Pons (tissue), 1 donor: ENCODE results near the gene GNB3.
A peak's percentile ranks its signal among the peaks of the same experiment; 100 is the strongest.

Experiments used
- DNase-seq: peaks from one replicate; pipeline ENCODE4 v3.0.0-alpha.2; 2016; ENCODE audit warnings: low spot score

GNB3 gene

DNA sequence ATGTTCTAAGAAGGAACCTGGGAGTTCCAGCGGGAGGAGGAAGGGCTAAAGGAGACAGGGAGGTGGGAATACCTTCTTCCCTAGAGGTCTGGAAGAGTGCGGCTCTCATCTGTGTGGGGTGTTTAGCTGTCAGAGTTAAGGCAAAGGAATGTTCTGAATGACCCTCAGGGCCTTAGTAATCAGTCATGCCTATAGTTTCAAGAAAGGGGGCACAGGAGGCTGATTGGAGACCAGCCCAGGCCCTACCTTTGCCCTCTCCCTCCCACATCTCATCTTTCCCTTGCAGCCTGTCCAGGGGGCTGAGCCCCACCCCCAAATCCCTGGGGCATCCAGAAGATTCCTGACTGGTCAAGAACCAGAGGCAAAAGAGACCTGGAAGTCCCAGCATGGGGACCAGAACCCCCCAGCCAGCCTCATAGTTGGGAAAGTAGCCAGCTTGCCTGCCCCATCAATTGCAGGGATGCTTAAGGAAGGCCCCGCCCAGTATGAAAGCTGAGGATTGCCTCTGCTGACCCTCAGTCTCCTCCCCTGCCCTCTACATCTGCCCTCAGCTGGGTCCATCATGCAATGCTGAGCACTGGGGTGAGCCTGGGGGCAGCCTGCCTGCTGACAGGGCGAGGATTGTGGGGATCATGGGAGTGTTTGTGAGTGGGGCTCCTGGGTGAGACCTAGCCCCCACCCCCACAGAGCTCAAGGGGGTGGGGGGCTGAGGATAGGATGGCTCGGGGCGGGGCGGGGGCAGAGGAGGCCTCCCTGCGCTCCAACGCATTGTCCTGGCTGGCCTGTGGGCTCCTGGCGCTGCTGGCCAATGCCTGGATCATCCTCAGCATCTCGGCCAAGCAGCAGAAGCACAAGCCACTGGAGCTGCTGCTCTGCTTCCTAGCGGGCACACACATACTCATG, 17.3 kb upstream of the GNB3 start:
- DNase-seq, result no peak

DNA sequence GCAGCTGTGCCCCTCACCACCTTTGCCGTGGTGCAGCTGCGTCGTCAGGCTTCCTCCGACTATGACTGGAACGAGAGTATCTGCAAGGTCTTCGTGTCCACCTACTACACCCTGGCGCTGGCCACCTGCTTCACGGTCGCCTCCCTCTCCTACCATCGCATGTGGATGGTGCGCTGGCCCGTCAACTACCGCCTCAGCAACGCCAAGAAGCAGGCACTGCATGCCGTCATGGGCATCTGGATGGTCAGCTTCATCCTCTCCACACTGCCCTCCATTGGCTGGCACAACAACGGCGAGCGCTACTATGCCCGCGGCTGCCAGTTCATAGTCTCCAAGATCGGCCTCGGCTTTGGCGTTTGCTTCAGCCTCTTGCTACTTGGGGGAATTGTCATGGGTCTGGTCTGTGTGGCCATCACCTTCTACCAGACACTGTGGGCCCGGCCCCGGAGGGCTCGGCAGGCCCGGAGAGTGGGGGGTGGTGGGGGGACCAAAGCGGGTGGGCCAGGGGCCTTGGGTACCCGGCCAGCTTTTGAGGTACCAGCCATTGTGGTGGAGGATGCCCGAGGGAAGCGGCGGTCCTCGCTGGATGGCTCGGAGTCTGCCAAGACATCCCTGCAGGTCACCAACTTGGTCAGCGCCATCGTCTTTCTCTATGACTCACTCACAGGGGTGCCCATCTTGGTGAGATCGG, 16.5 kb upstream of the GNB3 start:
- DNase-seq, result no peak

- DNase-seq, result no peak
These were observed 15.8 kb upstream of the GNB3 start for GRCh38 chr12:6824901-6825381.

DNA sequence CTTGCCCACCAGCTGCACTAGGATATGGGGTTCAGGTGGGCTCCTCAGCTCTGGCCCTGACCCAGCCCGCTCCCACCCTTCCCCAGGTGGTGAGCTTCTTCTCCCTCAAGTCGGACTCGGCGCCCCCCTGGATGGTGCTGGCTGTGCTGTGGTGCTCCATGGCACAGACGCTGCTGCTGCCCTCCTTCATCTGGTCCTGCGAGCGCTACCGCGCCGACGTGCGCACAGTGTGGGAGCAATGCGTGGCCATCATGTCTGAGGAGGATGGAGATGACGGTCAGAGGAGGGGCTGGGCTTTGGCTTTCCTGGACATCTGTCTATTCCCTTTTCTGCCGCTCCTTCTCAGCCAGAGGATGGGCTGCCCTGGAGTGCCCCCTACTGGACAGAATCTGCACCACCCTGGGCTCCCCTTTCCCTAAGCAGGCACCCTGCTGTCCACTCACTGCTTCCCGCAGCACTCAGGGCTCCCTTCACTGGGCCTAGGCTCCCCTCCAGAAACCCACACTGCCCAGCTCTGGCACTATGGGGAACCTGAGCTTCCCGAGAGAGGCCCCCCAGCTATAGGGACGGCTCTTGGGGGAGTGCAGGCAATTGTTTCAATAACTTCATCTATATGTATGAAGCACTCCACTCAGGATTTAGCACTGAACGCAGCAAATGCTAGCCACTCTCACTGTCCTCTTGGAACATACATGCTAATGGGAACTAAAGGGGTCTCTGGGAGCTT, 15.2 kb upstream of the GNB3 start:
- DNase-seq, result peak; percentile 77

- DNase-seq, result no peak
These were observed 14.5 kb upstream of the GNB3 start for GRCh38 chr12:6826125-6826733.

GRCh38 chr12:6826734-6827436, 13.8 kb upstream of the GNB3 start:
- no peak for DNase-seq

DNA sequence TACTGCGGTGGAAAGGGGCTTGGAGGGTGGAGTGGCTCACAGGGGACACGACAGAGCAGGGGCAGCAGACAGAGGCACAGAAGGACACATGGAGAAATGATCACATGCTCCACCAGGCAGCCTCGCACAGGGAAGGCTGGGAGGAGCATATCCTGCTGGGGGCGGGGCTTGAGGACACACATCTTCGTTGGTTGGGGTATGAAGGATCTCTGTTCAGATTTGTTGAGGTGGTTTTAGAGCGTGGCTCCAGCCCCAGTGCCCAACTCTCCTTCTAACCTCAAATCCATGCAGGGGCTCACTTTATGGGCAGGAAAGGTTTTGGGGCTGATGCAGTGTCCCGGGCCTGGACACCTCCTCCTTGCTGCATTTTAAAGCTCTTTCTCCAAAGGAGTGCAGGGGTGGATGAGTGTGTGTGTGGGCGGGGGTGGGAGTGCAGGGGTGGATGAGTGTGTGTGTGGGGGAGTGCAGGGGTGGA, 13.3 kb upstream of the GNB3 start:
- DNase-seq, result peak; percentile 63

- no peak for DNase-seq
These were observed 12.5 kb upstream of the GNB3 start, which contains the start of gene P3H3 for GRCh38 chr12:6827982-6828780. P3H3 (plus strand) TSS chr12:6828407; CDS start chr12:6828441, 34 bp downstream.

DNA sequence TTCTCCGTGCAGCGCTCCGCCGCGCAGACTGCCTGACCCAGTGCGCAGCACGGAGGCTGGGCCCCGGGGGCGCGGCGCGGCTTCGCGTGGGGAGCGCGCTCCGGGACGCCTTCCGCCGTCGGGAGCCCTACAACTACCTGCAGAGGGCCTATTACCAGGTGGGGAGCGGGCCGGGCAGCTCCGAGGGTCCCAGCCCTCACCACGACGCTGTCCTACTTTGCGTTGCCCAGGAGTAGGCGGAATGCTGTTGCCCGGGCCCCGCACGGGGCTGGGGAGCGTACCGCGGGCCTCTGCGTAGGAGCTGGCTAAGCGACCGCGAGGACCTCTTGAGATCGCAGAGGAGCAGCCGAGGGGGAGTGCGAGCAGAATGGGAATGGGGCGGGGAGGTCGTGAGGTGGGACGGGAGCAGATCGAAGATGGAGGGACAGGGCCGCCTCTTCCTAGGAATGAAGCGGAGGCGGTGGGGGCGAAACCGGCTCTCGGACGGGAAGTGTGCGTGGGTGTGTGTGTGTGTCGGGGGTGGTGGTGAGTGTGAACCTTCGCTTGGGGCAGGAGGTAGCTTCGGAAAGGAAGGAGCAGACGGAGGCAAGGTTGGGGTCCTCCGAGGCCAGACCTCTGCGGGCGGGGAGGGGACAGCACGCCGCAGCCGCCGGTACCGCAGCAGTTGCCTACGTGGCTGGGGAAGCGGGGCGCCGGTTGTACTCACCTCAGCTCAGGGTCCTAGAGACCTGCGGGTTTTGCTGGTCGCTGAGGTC, 11.8 kb upstream of the GNB3 start:
- DNase-seq, result no peak

GRCh38 chr12:6829536-6830220, 11.0 kb upstream of the GNB3 start:
- DNase-seq, result no peak

DNA sequence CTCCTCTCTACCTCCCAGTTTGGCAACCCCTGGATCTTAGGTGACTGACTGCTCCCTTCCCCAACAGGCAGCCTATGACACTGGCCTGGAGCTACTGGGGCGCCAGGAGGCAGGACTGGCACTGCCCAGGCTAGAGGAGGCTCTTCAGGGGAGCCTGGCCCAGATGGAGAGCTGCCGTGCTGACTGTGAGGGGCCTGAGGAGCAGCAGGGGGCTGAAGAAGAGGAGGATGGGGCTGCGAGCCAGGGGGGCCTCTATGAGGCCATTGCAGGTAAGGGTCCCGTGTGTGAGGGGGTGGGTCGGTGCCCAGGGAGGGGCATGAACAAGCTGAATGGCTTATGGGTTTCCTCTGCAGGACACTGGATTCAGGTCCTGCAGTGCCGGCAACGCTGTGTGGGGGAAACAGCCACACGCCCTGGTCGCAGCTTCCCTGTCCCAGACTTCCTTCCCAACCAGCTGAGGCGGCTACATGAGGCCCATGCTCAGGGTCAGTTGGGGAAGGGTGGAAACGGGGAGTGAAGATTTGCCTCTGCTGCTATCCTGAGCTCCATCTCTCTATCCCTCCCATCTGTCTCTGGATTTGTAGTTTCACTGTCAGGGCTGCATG, 10.3 kb upstream of the GNB3 start:
- no peak for DNase-seq

DNA sequence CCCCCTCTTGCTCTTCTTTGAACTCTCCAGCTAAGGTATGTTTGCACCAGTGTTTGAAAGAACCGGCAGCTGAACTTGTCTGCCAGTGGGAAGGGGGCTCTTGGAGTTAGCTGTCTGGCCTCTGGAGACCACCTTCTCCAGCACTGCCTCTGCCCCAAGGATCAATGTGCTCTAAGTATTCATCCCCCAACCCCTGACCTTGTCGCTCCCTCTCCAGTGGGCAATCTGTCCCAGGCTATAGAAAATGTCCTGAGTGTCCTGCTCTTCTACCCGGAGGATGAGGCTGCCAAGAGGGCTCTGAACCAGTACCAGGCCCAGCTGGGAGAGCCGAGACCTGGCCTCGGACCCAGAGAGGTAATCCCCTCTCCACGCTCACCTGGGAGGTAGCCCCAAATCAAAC, 9.7 kb upstream of the GNB3 start:
- DNase-seq, result no peak

- no peak for DNase-seq
These were observed 9.2 kb upstream of the GNB3 start for GRCh38 chr12:6831450-6831995.

DNA sequence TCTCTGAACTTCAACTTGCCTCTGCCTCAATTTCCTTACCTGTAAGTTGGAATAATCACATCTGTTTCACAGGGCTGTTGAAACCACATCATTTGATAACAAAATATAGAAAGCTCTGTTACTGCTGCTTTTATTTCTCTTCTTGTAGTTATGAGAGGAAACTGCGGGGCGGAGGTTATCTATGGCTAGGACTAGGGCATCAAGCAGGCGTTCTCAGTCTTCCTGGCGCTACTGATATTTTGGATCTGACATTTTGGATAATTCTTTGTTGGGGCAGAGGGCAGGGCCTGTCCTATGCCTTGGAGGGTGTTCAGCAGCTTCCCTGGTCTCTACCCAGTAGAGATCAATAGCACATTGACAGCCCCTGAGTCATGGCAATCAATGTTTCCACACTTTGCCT, 8.6 kb upstream of the GNB3 start:
- DNase-seq, result no peak

GRCh38 chr12:6833189-6833890, 7.4 kb upstream of the GNB3 start:
- no peak for DNase-seq

DNA sequence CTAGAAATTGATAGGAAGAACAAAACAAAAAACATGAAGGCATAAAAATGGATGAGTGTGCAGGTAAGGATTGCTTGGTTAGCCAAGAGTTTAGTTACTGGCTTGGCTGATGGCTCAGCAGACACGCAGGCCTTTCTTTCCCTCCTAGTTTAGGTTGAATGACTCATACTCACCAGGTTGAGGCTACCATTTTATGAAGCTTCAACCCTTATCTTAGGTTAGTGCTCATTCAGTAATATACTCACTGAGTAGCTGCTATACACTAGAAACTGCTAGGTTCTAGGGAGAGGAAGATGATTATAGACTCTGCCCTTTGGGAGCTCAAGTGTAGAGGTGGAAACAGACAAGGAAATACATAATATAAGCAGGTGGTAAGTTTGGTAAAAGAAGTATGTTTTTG, 6.5 kb upstream of the GNB3 start:
- no peak for DNase-seq

- no peak for DNase-seq
These were observed 5.9 kb upstream of the GNB3 start for GRCh38 chr12:6834873-6835272.

DNA sequence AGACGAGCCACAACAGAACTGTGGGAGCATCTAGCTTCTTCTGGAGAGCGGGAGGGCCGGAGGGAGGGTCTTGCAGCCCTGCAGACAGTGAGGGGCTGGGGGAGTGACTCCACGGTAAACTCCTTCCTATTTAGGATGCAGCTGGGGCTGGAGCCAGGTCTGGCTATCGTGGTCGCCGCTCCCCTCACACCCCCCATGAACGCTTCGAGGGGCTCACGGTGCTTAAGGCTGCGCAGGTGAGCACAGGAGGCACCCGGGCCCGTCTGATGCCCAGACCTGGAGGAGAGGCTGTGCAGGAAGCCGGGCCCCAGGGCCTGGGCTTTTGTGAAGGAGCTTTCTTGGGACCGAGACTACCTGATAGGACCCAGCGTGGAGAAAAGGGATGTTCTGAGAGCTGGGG, 3.9 kb upstream of the GNB3 start:
- DNase-seq, result no peak
